ENCODE measurements around the gene JARID2. TPM values are rescaled to one million over a fixed set of nuclear protein-coding genes. Genes with fewer than 3 reads are reported as not detected.

JARID2 gene
- polyA plus RNA-seq, 1 donor (not counting 4 experiments of a cell fraction or from before 2014, with no cell fraction given): 11.0 TPM

DNA sequence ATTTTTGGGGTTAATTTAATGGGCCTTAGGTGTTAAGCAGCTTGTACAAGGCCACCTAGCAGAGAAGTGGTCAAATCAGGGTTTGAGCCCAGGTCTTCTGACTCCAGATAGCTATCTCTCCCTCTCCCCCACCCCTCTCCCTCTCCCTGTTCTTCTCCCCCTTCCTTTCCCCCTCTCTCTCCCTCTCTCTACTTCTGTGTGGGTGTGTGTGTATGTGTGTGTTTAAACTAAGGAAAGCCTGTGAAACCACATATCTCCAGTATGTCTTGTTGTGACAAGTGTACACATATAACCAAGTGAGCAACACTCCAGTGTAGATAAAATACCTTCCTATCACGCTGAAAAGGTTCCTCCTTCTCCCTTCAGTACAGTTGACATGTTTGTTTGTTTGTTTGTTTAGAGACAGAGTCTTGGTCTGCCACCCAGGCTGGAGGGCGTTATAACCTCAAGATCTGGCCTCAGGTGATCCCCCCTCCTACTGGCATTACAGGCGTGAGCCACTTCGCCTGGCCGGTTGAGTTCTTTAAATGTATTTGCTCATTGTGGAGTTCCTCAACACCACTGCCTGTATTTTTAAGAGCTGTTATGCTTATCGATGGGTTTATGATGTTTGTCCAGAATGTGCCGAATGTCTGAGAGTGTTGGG, 140.4 kb downstream of the JARID2 start:
- Histone ChIP-seq H3K79me2 (ENCODE audit: control insufficient read depth, insufficient read depth, low read length) (peaks cover 93% of the 10 kb centered on the region), H4K20me1 (ENCODE audit: control insufficient read depth, extremely low read depth, insufficient read depth, low read length) (peaks cover 11% of the 10 kb centered on the region), H3K9me3 (ENCODE audit: control insufficient read depth, low read depth, low read length) (no peaks in the 10 kb centered on the region), H3K4me1 (ENCODE audit: control insufficient read depth, extremely low read depth, insufficient read depth, low read length) (peaks cover 30% of the 10 kb centered on the region), H3K4me3 (ENCODE audit: control insufficient read depth in 2 of 3, extremely low read depth in 1 of 3, insufficient read depth in 2 of 3, low read depth in 1 of 3, low read length in 3 of 3) (no peak overlapping the region), H3K9ac (ENCODE audit: control insufficient read depth, extremely low read depth, insufficient read depth, low read length) (no peak overlapping the region), H3K9me1 (ENCODE audit: control insufficient read depth, extremely low read depth, insufficient read depth, low read length) (peaks cover 3% of the 10 kb centered on the region), H3K4me2 (ENCODE audit: control insufficient read depth, extremely low read depth, insufficient read depth, low read depth, low read length) (no peak overlapping the region), H3K27ac (ENCODE audit: control insufficient read depth, insufficient read depth, low read length) (no peak overlapping the region), H2AFZ (ENCODE audit: control insufficient read depth, low read length) (no peak overlapping the region), H3K27me3 (ENCODE audit: control insufficient read depth, extremely low read depth, insufficient read depth, low read length) (no peaks in the 10 kb centered on the region), H3K36me3 (ENCODE audit: control insufficient read depth in 2 of 2, extremely low read depth in 1 of 2, insufficient read depth in 2 of 2, low read length in 2 of 2) (peaks cover 3 to 6% of the 10 kb centered on the region in 2 experiments)
- no peak for TF ChIP-seq CTCF (optimal IDR thresholded peaks at IDR 0.05 in 1 of 3, IDR thresholded peaks at IDR 0.05 in 1 of 3, conservative IDR thresholded peaks at IDR 0.05 in 1 of 3; ENCODE audit: extremely low read depth in 1 of 3, insufficient read depth in 2 of 3, low read length in 3 of 3)
- no peak for TF ChIP-seq EZH2 (IDR thresholded peaks at IDR 0.05; ENCODE audit: low read length)
- dilution Hi-C loops (cut with MboI; ENCODE audit: extremely low pct_ligation_motif_present, low sequenced_read_pairs): no loop called here
- DNase-seq (ENCODE audit: low read depth, low spot score) (no peak), FAIRE-seq (no peak)

- Histone ChIP-seq H4K20me1 (ENCODE audit: control insufficient read depth, extremely low read depth, insufficient read depth, low read length) (peaks cover 11% of the 10 kb centered on the region), H3K27ac (ENCODE audit: control insufficient read depth, insufficient read depth, low read length) (no peak overlapping the region), H3K9ac (ENCODE audit: control insufficient read depth, extremely low read depth, insufficient read depth, low read length) (no peak overlapping the region), H3K4me3 (ENCODE audit: control insufficient read depth in 2 of 3, extremely low read depth in 1 of 3, insufficient read depth in 2 of 3, low read depth in 1 of 3, low read length in 3 of 3) (no peak overlapping the region), H3K36me3 (ENCODE audit: control insufficient read depth in 2 of 2, extremely low read depth in 1 of 2, insufficient read depth in 2 of 2, low read length in 2 of 2) (peaks cover 3 to 6% of the 10 kb centered on the region in 2 experiments), H3K9me1 (ENCODE audit: control insufficient read depth, extremely low read depth, insufficient read depth, low read length) (peaks cover 3% of the 10 kb centered on the region), H3K4me2 (ENCODE audit: control insufficient read depth, extremely low read depth, insufficient read depth, low read depth, low read length) (no peak overlapping the region), H3K9me3 (ENCODE audit: control insufficient read depth, low read depth, low read length) (no peaks in the 10 kb centered on the region), H2AFZ (ENCODE audit: control insufficient read depth, low read length) (no peak overlapping the region), H3K4me1 (ENCODE audit: control insufficient read depth, extremely low read depth, insufficient read depth, low read length) (peaks cover 33% of the 10 kb centered on the region), H3K27me3 (ENCODE audit: control insufficient read depth, extremely low read depth, insufficient read depth, low read length) (no peaks in the 10 kb centered on the region), H3K79me2 (ENCODE audit: control insufficient read depth, insufficient read depth, low read length) (peaks cover 91% of the 10 kb centered on the region)
- DNase-seq (ENCODE audit: low read depth, low spot score): no peak
- FAIRE-seq: no peak
- no peak for TF ChIP-seq CTCF (optimal IDR thresholded peaks at IDR 0.05 in 1 of 3, IDR thresholded peaks at IDR 0.05 in 1 of 3, conservative IDR thresholded peaks at IDR 0.05 in 1 of 3; ENCODE audit: extremely low read depth in 1 of 3, insufficient read depth in 2 of 3, low read length in 3 of 3)
- no peak for TF ChIP-seq EZH2 (IDR thresholded peaks at IDR 0.05; ENCODE audit: low read length)
- dilution Hi-C loops (cut with MboI; ENCODE audit: extremely low pct_ligation_motif_present, low sequenced_read_pairs): no loop called here
These were observed 140.9 kb downstream of the JARID2 start for GRCh38 chr6:15386756-15387112.

Measured in keratinocyte (primary cell).